Measurements from ENCODE around the gene GGTA1. TPM values are rescaled to one million over a fixed set of nuclear protein-coding genes. Genes with fewer than 3 reads are reported as not detected.

The GGTA1 gene
- total and polyA plus RNA-seq, 2 of the 8 experiments (the other 6 are each of a cell fraction or from before 2014, with no cell fraction given): not detected

DNA sequence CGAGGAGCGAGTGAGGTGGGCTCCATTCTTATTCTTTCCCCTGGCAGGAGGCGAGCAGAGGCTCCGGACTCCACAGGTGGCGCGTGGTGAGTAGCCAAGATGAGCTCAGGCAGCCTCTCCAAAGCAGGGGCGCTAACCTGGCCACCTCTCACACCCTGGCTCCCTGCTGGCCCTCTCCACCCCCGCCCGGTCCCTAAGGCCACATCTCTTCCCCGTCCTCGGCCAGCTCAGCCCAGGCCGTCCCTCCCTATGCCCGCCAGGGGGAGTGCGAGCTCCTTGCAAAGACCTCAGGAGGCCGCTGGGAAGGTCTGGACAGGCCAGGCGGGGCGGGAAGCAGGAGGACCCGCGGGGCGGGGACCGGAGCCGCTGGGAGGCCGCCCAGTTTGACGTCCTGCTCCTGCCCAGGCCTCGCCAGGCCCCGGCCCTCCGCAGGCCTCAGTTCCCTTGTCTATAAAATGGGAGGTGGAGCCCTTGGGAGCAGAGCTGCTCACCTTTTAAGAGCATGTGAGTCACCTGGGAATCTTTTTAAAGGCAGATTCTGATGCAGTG, 46.3 kb upstream of the GGTA1 start:
- Histone ChIP-seq H3K4me2 (ENCODE audit: insufficient read depth in 1 of 2, low read depth in 2 of 2, low read length in 2 of 2) (peak overlapping the region in 1 of 2 experiments; percentile 57; a peak in 3 of 4 replicates), H3K4me1 (replicated peaks in 1 of 4; ENCODE audit: control insufficient read depth in 3 of 4, insufficient read depth in 4 of 4, low read length in 3 of 4) (peaks cover 0 to 5% (median under 1%) of the 10 kb centered on the region in 4 experiments; a peak in 2 of 7 replicates), H2BK20ac (ENCODE audit: low read length) (no peak overlapping the region), H3K9me3 (ENCODE audit: insufficient read depth in 2 of 2, low read depth in 1 of 2, low read length in 1 of 2) (no peaks in the 10 kb centered on the region), H3K56ac (replicated peaks; ENCODE audit: insufficient read length, low read depth, low read length) (no peak overlapping the region), H3K4me3 (ENCODE audit: extremely low read depth in 1 of 4, insufficient read depth in 2 of 4, low read depth in 3 of 4, low read length in 4 of 4) (peak overlapping the region in 1 of 4 experiments; percentile 42; a peak in 3 of 8 replicates), H4K8ac (ENCODE audit: extremely low read depth, insufficient read depth, low read length) (peak overlapping the region; percentile 76; the same call in 1 of the 2 replicates), H4K20me1 (replicated peaks in 1 of 2; ENCODE audit: control insufficient read depth in 1 of 2, insufficient read depth in 2 of 2, low read length in 2 of 2) (peaks cover 0 to 2% of the 10 kb centered on the region in 2 experiments), H2BK5ac (ENCODE audit: low read depth, low read length) (no peak overlapping the region), H3K4ac (replicated peaks; ENCODE audit: insufficient read length, low read depth, low read length) (no peak overlapping the region), H3K79me1 (ENCODE audit: low read depth, low read length) (no peaks in the 10 kb centered on the region), H3K23me2 (ENCODE audit: low read depth, low read length) (no peaks in the 10 kb centered on the region; the same call in 1 of the 2 replicates), H2AFZ (ENCODE audit: low read length) (peak overlapping the region; percentile 98), H2BK120ac (replicated peaks; ENCODE audit: low read depth, low read length) (no peak overlapping the region), H3K79me2 (ENCODE audit: control insufficient read depth in 1 of 2, insufficient read depth in 2 of 2, low read length in 2 of 2) (no peaks in the 10 kb centered on the region), H3K36me3 (ENCODE audit: control insufficient read depth in 2 of 4, insufficient read depth in 4 of 4, low read length in 3 of 4) (no peaks in the 10 kb centered on the region), H3K27ac (ENCODE audit: low read depth, low read length) (no peak overlapping the region), H3K23ac (ENCODE audit: insufficient read length) (no peak overlapping the region), H3K9ac (replicated peaks in 1 of 4; ENCODE audit: extremely low read depth in 1 of 4, low read depth in 3 of 4, low read length in 3 of 4) (no peak overlapping the region), H2BK12ac (ENCODE audit: low read depth, low read length) (no peak overlapping the region), H2AK5ac (ENCODE audit: low read depth, low read length) (no peak overlapping the region), H3K18ac (ENCODE audit: extremely low read depth, low read length) (no peak overlapping the region; the same call in 1 of the 2 replicates), H3K27me3 (replicated peaks in 1 of 4; ENCODE audit: control insufficient read depth in 3 of 4, extremely low read depth in 1 of 4, insufficient read depth in 3 of 4, low read length in 3 of 4) (peaks cover 0 to 6% (median 4%) of the 10 kb centered on the region in 4 experiments; a peak in 3 of 7 replicates), H4K5ac (ENCODE audit: insufficient read length, low read depth, low read length) (no peak overlapping the region), H3K14ac (ENCODE audit: insufficient read length) (no peak overlapping the region), H2BK15ac (ENCODE audit: low read length) (peak overlapping the region; percentile 16; the same call in 1 of the 2 replicates), H4K91ac (replicated peaks; ENCODE audit: insufficient read length, low read length) (no peak overlapping the region)
- POLR2A ChIA-PET (ENCODE audit: partially characterized antibody): interaction anchor here (0.6 to 1.3 kb wide), 4 partner anchors 9 to 384 kb away, joined by 3 to 4 read pairs (median 3); no protein-coding TSS in a partner anchor
- FAIRE-seq (no peak), DNase-seq (ENCODE audit: low read depth in 1 of 2, low spot score in 2 of 2) (peak; percentile 87 to 97)
- WGBS, 2 experiments (ENCODE audit: extremely low coverage in 1 of 2, insufficient coverage in 1 of 2, insufficient read length in 1 of 2, insufficient replicate concordance in 2 of 2, low coverage in 1 of 2, low lambda C conversion rate in 2 of 2, missing lambda C conversion rate in 1 of 2): 7% methylated on average over 26 of the region's 27 CpGs; no CpG with 5 or more reads in 1 of the 2 experiments
- CTCF ChIA-PET (ENCODE audit: partially characterized antibody): interaction anchor here (0.5 to 6.6 kb wide), 61 partner anchors 10 to 452 kb away, joined by 3 to 55 read pairs (median 4); no protein-coding TSS in a partner anchor
- TF ChIP-seq EP300 (IDR thresholded peaks at IDR 0.05; ENCODE audit: borderline replicate concordance in 1 of 2, low read depth in 2 of 2, low read length in 2 of 2) (peak in 1 of 2 experiments; percentile 22; a peak in 1 of 3 replicates), PHF8 (conservative IDR thresholded peaks at IDR 0.05; ENCODE audit: low read depth, low read length) (no peak), CBX8 (IDR thresholded peaks at IDR 0.05; ENCODE audit: borderline replicate concordance, low read depth, low read length) (no peak), EGR1 (IDR thresholded peaks at IDR 0.05; ENCODE audit: borderline replicate concordance, low read depth, low read length) (peak; percentile 51; the same call in 1 of the 2 replicates), POLR2AphosphoS5 (IDR thresholded peaks at IDR 0.05; ENCODE audit: low read depth, low read length) (peak; percentile 67; the same call in 1 of the 2 replicates), HDAC6 (IDR thresholded peaks at IDR 0.05; ENCODE audit: low read depth, low read length) (no peak), RAD21 (IDR thresholded peaks at IDR 0.05 in 1 of 2, conservative IDR thresholded peaks at IDR 0.05 in 1 of 2; ENCODE audit: low read depth in 2 of 2, low read length in 2 of 2) (peak; percentile 95 to 99), CREB1 (IDR thresholded peaks at IDR 0.05) (0 out of 2 replicates have a peak, but pooled peaks have one; percentile 14)
- TF ChIP-seq, protein P1, sequence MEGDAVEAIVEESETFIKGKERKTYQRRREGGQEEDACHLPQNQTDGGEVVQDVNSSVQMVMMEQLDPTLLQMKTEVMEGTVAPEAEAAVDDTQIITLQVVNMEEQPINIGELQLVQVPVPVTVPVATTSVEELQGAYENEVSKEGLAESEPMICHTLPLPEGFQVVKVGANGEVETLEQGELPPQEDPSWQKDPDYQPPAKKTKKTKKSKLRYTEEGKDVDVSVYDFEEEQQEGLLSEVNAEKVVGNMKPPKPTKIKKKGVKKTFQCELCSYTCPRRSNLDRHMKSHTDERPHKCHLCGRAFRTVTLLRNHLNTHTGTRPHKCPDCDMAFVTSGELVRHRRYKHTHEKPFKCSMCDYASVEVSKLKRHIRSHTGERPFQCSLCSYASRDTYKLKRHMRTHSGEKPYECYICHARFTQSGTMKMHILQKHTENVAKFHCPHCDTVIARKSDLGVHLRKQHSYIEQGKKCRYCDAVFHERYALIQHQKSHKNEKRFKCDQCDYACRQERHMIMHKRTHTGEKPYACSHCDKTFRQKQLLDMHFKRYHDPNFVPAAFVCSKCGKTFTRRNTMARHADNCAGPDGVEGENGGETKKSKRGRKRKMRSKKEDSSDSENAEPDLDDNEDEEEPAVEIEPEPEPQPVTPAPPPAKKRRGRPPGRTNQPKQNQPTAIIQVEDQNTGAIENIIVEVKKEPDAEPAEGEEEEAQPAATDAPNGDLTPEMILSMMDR (IDR thresholded peaks at IDR 0.05; ENCODE audit: control extremely low read depth in 1 of 3, insufficient read depth in 1 of 3, low read depth in 1 of 3, low read length in 3 of 3): peak; percentile 93 to 98 (median 97)

All from H1 (cell line).